HepG2 (cell line): ENCODE measurements around the gene TRANK1. TPM values are rescaled to one million over a fixed set of nuclear protein-coding genes. Genes with fewer than 3 reads are reported as not detected.

Experiments used
- ATAC-seq: fragments of 200-7000 bp; cut with Tn5 transposase; 3 replicates; pipeline ENCODE4 v1.9.1; 2020; ENCODE audit warnings: mild to moderate bottlenecking, moderate library complexity
- BruUV-seq: library from RNA; stranded (reverse); fragments of 400-500 nt; replicated peaks from 2 replicates; lab custom pipeline; 2021; lab: Mats Ljungman, UMichigan
- CTCF ChIA-PET: fragments of 300-600 bp; formaldehyde crosslinking; extraction: SDS; loops from one replicate; lab custom pipeline; 2021; ENCODE audit warnings: low total read pairs, inconsistent platforms, low intra/inter-chr PET ratio; lab: Yijun Ruan, JAX
- POLR2A ChIA-PET: fragments of 350-600 bp; sonication (Branson Sonifier 250); formaldehyde crosslinking; loops from one replicate; lab custom pipeline; 2020; ENCODE audit warnings: antibody characterized with exemption, inconsistent platforms; lab: Yijun Ruan, JAX
- DNase-seq: peaks from one replicate; pipeline ENCODE4 v3.0.0-alpha.2; 2015; ENCODE audit warnings: low spot score
- FAIRE-seq: peaks from 3 replicates; lab custom pipeline; 2011; peaks lifted over from hg19 to GRCh38; lab: Jason Lieb, UNC
- H2AFZ ChIP-seq: one replicate; pipeline ENCODE4 v1.6.1; 2011; ENCODE audit warnings: low read length, inconsistent platforms
- H3K27ac ChIP-seq: fragments of 300-600 bp; 3 replicates; pipeline ENCODE4 v1.8.0; 2011; ENCODE audit warnings: mixed run types, mild to moderate bottlenecking, mixed read lengths, low read length, inconsistent platforms; ENCODE audit not compliant: insufficient read depth; ENCODE audit errors: extremely low read length
- H3K27me3 ChIP-seq, 2 experiments: fragments of 200-600 bp in 1 of 2; 2 replicates in 1 of 2; 3 replicates in 1 of 2; pipeline versions ENCODE4 v1.6.0 to v1.8.0; 2011; ENCODE audit warnings: low read length in 2 of 2, mild to moderate bottlenecking in 2 of 2, moderate library complexity in 2 of 2, inconsistent platforms in 1 of 2; ENCODE audit not compliant: insufficient read depth in 2 of 2, control insufficient read depth in 1 of 2
- H3K36me3 ChIP-seq, 2 experiments: fragments of 200-600 bp in 1 of 2; replicated peaks in 1 of 2; 2 replicates in 1 of 2; 3 replicates in 1 of 2; pipeline versions ENCODE4 v1.5.1 to v1.8.0; 2011; ENCODE audit warnings: low read length in 2 of 2, inconsistent platforms in 1 of 2; ENCODE audit not compliant: insufficient read depth in 2 of 2, control insufficient read depth in 1 of 2
- H3K4me1 ChIP-seq: 2 replicates; pipeline ENCODE4 v1.5.1; 2012; ENCODE audit warnings: low read length, inconsistent platforms; ENCODE audit not compliant: insufficient read depth
- H3K4me2 ChIP-seq: 2 replicates; pipeline ENCODE4 v1.6.0; 2011; ENCODE audit warnings: low read depth, low read length, inconsistent platforms
- H3K4me3 ChIP-seq, 3 experiments: fragments of 200-600 bp in 1 of 3; sonication (generic), shearing (Covaris generic) in 1 of 3; replicated peaks in 1 of 3; 2 replicates each; pipeline ENCODE4 v1.5.1; 2011 to 2016; ENCODE audit warnings: low read length in 3 of 3, inconsistent platforms in 2 of 3, low read depth in 2 of 3, mild to moderate bottlenecking in 2 of 3, control low read depth in 1 of 3, mixed read lengths in 1 of 3; ENCODE audit not compliant: insufficient read depth in 1 of 3
- H3K79me2 ChIP-seq: one replicate; pipeline ENCODE4 v1.6.1; 2011; ENCODE audit warnings: low read length, inconsistent platforms; ENCODE audit not compliant: insufficient read depth
- H3K9ac ChIP-seq: 2 replicates; pipeline ENCODE4 v1.6.0; 2011; ENCODE audit warnings: mild to moderate bottlenecking, low read depth, low read length, inconsistent platforms; ENCODE audit not compliant: insufficient read depth
- H3K9me3 ChIP-seq: 2 replicates; pipeline ENCODE4 v1.5.1; 2012; ENCODE audit warnings: mild to moderate bottlenecking, low read length
- H4K20me1 ChIP-seq: 2 replicates; pipeline ENCODE4 v1.6.0; 2011; ENCODE audit warnings: inconsistent platforms, mild to moderate bottlenecking, low read length, moderate library complexity; ENCODE audit not compliant: insufficient read depth
- ATF4 ChIP-seq, 2 experiments: fragments of 450-650 bp in 1 of 2; sonication (generic) in 1 of 2; formaldehyde crosslinking; IDR thresholded peaks; 2 replicates each; pipeline versions ENCODE4 v1.5.0 to v1.8.0; 2020 to 2022; ENCODE audit warnings: mild to moderate bottlenecking in 1 of 2, missing genetic modification reagents in 1 of 2
- ELF4 ChIP-seq: sonication (generic); formaldehyde crosslinking; IDR thresholded peaks from 2 replicates; pipeline ENCODE4 v1.5.0; 2020; ENCODE audit warnings: missing genetic modification reagents, mild to moderate bottlenecking, moderate library complexity, borderline replicate concordance
- HNF1A ChIP-seq, 2 experiments: sonication (generic) in 1 of 2; formaldehyde crosslinking in 1 of 2; IDR thresholded peaks; 2 replicates each; pipeline versions ENCODE4 v1.4.0 to v1.6.1; 2016 to 2020; ENCODE audit warnings: borderline replicate concordance in 1 of 2, low read depth in 1 of 2, mild to moderate bottlenecking in 1 of 2, missing genetic modification reagents in 1 of 2
- KMT2B ChIP-seq: IDR thresholded peaks from 2 replicates; pipeline ENCODE4 v1.6.1; 2016; ENCODE audit warnings: missing genetic modification reagents, missing compliant biosample characterization
- MTF2 ChIP-seq: sonication (generic); formaldehyde crosslinking; IDR thresholded peaks from 2 replicates; pipeline ENCODE4 v1.5.0; 2020; ENCODE audit warnings: missing genetic modification reagents, borderline replicate concordance
- NFYB ChIP-seq: sonication (generic); formaldehyde crosslinking; IDR thresholded peaks from 2 replicates; pipeline ENCODE4 v1.4.0; 2020; ENCODE audit warnings: missing genetic modification reagents
- NR2C2 ChIP-seq: sonication (generic); formaldehyde crosslinking; IDR thresholded peaks from 2 replicates; pipeline ENCODE4 v1.4.0; 2020; ENCODE audit warnings: missing genetic modification reagents, mild to moderate bottlenecking, moderate library complexity, borderline replicate concordance
- PHF8 ChIP-seq: sonication (generic); formaldehyde crosslinking; IDR thresholded peaks from 2 replicates; pipeline ENCODE4 v1.5.0; 2020; ENCODE audit warnings: missing genetic modification reagents
- PTBP1 ChIP-seq: fragments of 200-400 bp; formaldehyde crosslinking; IDR thresholded peaks from 2 replicates; pipeline ENCODE4 v1.6.1; 2018; ENCODE audit warnings: low read length, low read depth; ENCODE audit not compliant: poor library complexity, severe bottlenecking
- SOX13 ChIP-seq, 3 experiments: fragments of 450-650 bp in 1 of 3; sonication (generic) in 1 of 3; formaldehyde crosslinking in 1 of 3; IDR thresholded peaks in 2 of 3; conservative IDR thresholded peaks in 1 of 3; 2 replicates each; pipeline versions ENCODE4 v1.5.0 to v1.6.1; 2016 to 2020; ENCODE audit warnings: antibody characterized with exemption in 1 of 3, mild to moderate bottlenecking in 1 of 3, missing compliant biosample characterization in 1 of 3, missing genetic modification reagents in 1 of 3, moderate library complexity in 1 of 3
- ZIK1 ChIP-seq: sonication (generic); formaldehyde crosslinking; IDR thresholded peaks from 2 replicates; pipeline ENCODE4 v1.5.0; 2020; ENCODE audit warnings: mild to moderate bottlenecking, low read depth, missing genetic modification reagents, borderline replicate concordance
- ZNF20 ChIP-seq: sonication (generic); formaldehyde crosslinking; IDR thresholded peaks from 2 replicates; pipeline ENCODE4 v1.4.0; 2020; ENCODE audit warnings: mild to moderate bottlenecking, moderate library complexity, missing genetic modification reagents
- ZNF3 ChIP-seq: IDR thresholded peaks from 2 replicates; pipeline ENCODE4 v1.7.0; 2017; ENCODE audit warnings: inconsistent platforms
- ZNF570 ChIP-seq: sonication (generic); formaldehyde crosslinking; IDR thresholded peaks from 2 replicates; pipeline ENCODE4 v1.4.0; 2020; ENCODE audit warnings: mild to moderate bottlenecking, missing genetic modification reagents, borderline replicate concordance
- ZNF724P ChIP-seq: sonication (generic); formaldehyde crosslinking; IDR thresholded peaks from 2 replicates; pipeline ENCODE4 v1.8.0; 2022; ENCODE audit warnings: missing genetic modification reagents, borderline replicate concordance
- ZNF770 ChIP-seq: sonication (generic); formaldehyde crosslinking; IDR thresholded peaks from 2 replicates; pipeline ENCODE4 v1.5.0; 2020; ENCODE audit warnings: mild to moderate bottlenecking, missing genetic modification reagents
- WGBS: methylation state at CpG from one replicate; pipeline ENCODE4 v1.1.6; 2017; ENCODE audit warnings: low lambda C conversion rate; 5-methylcytosine and 5-hydroxymethylcytosine counted together
- in situ Hi-C: cut with HindIII; loops from 2 replicates; pipeline ENCODE4 v1.10.0; 2017; ENCODE audit warnings: low pct_unique_long_range_greater_than_20kb; ENCODE audit not compliant: extremely low pct_ligation_motif_present
- intact Hi-C: fragments of 100-400 bp; cut with micrococcal nuclease; formaldehyde crosslinking; loops from one replicate; pipeline ENCODE4 v1.10.0; 2022; ENCODE audit not compliant: unreplicated experiment
- polyA plus RNA-seq, 8 experiments: library from polyadenylated mRNA; depleted of rRNA in 3 of 8; stranded (reverse) in 7 of 8; unstranded in 1 of 8; fragments of >200 nt; fragmentation: Illumina TruSeq in 4 of 8; extraction: Trizol in 4 of 8; gene quantifications; 2 replicates each; pipeline versions ENCODE4 v1.2.1 to v1.2.3, GENCODE V29; 2011 to 2016; ENCODE audit warnings: low read depth in 4 of 8, missing spikeins in 1 of 8, mixed read lengths in 1 of 8; ENCODE audit not compliant: insufficient read depth in 1 of 8
- total RNA-seq, 5 experiments: library from RNA; depleted of rRNA; stranded (reverse); fragments of >200 nt; fragmentation: Illumina TruSeq; extraction: Trizol; gene quantifications; 2 replicates each; pipeline ENCODE4 v1.2.3, GENCODE V29; 2016; ENCODE audit warnings: low read depth in 1 of 5

Gene TRANK1
- total and polyA plus RNA-seq, 2 of the 13 experiments (the other 11 are each of a cell fraction or from before 2014, with no cell fraction given) = 0.13 to 0.32 TPM

- no peak for DNase-seq
- ATAC-seq = no peak
- H3K27ac ChIP-seq = no peak overlapping the region
- POLR2A ChIA-PET = no interaction called here
- no peak overlapping the region for H3K9ac ChIP-seq
- CTCF ChIA-PET = no interaction called here
- H2AFZ ChIP-seq = no peak overlapping the region
- no peaks in the 10 kb centered on the region for H3K36me3 ChIP-seq
- 17% methylated on average over 2 of the region's 2 CpGs for whole genome bisulfite sequencing
- peaks cover 12% of the 10 kb centered on the region for H3K4me1 ChIP-seq
- H3K27me3 ChIP-seq = no peaks in the 10 kb centered on the region; a peak in 1 of 5 replicates
- H4K20me1 ChIP-seq = no peaks in the 10 kb centered on the region
- no TSS peak for BruUV-seq
- no peaks in the 10 kb centered on the region for H3K9me3 ChIP-seq
- no peak overlapping the region for H3K4me2 ChIP-seq
- H3K79me2 ChIP-seq = no peaks in the 10 kb centered on the region
- in situ Hi-C loops (no loop called here), intact Hi-C loops (no loop called here)
- FAIRE-seq = no peak
- no peak overlapping the region for H3K4me3 ChIP-seq
- no peak for TF ChIP-seq ZNF3 (CRISPR knock-in tag)
- TF ChIP-seq KMT2B (CRISPR knock-in tag) = no peak
- TF ChIP-seq ELF4 (CRISPR knock-in tag) = no peak
- no peak for TF ChIP-seq ZNF570
- TF ChIP-seq NFYB = no peak
- no peak for TF ChIP-seq ATF4 (CRISPR knock-in tag; IDR thresholded peaks at IDR 0.05)
- TF ChIP-seq ZIK1 = no peak
- no peak for TF ChIP-seq ZNF20 (CRISPR knock-in tag)
- TF ChIP-seq ZNF724P (CRISPR knock-in tag) = no peak
- no peak for TF ChIP-seq ZNF770 (CRISPR knock-in tag)
- no peak for TF ChIP-seq NR2C2 (CRISPR knock-in tag)
- no peak for TF ChIP-seq HNF1A (IDR thresholded peaks at IDR 0.05; ENCODE audit: low read depth)
- TF ChIP-seq HNF1A (CRISPR knock-in tag; IDR thresholded peaks at IDR 0.05; ENCODE audit: borderline replicate concordance) = no peak
- TF ChIP-seq PHF8 = no peak
- TF ChIP-seq MTF2 = no peak
- TF ChIP-seq SOX13 (IDR thresholded peaks at IDR 0.05) = no peak
- no peak for TF ChIP-seq SOX13 (CRISPR knock-in tag; conservative IDR thresholded peaks at IDR 0.05 in 1 of 2, IDR thresholded peaks at IDR 0.05 in 1 of 2)
- no peak for TF ChIP-seq PTBP1
Observed at GRCh38 chr3:36941162-36941561, 3.7 kb downstream of the TRANK1 start.
